ENCODE data around the gene RPL5. TPM values are rescaled to one million over a fixed set of nuclear protein-coding genes. Genes with fewer than 3 reads are reported as not detected.

RPL5 gene
- total and polyA plus RNA-seq, 9 of the 15 experiments (the other 6 are each of a cell fraction or from before 2014, with no cell fraction given) = 1,467 to 4,252 (median 2,454) TPM

DNA sequence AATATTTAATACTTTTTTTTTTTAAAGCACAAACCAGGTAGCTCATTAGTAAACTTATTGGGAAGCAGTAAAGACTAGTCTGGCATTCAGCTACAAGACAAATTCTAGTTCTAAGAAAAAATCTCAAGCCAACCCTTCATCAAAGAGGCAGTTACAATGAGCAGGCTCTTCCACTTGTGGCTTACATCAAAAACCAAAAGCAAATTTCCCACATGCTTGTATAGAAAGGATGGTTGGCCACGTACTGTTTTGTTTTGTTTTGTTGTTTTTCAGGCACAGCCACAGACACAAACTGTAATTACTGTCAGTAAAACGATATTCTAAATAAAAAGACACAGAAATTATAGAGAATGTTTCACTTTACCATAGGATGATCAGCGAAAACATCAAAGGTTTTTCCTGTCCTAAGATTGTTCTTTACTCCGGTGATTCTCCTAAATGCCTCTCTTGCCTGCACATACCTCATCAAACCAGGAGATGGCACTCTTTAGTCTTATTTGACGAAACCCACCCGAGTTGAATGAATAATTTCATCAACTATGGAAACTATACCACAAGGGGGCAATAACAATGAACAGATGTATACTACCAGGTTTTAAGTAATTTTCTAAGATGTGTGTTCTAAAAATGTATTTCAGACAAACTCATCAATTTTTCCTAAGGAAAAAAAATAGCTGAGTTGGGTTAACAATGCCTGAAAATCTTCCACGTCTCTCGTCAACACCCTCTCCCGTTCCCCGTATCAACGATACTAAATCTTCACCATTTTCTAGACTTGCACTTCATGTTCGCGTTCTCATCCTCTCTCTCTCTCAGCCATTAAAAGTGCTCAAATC lies 26.9 kb downstream of the RPL5 start (continued):
- TF ChIP-seq, protein P1, sequence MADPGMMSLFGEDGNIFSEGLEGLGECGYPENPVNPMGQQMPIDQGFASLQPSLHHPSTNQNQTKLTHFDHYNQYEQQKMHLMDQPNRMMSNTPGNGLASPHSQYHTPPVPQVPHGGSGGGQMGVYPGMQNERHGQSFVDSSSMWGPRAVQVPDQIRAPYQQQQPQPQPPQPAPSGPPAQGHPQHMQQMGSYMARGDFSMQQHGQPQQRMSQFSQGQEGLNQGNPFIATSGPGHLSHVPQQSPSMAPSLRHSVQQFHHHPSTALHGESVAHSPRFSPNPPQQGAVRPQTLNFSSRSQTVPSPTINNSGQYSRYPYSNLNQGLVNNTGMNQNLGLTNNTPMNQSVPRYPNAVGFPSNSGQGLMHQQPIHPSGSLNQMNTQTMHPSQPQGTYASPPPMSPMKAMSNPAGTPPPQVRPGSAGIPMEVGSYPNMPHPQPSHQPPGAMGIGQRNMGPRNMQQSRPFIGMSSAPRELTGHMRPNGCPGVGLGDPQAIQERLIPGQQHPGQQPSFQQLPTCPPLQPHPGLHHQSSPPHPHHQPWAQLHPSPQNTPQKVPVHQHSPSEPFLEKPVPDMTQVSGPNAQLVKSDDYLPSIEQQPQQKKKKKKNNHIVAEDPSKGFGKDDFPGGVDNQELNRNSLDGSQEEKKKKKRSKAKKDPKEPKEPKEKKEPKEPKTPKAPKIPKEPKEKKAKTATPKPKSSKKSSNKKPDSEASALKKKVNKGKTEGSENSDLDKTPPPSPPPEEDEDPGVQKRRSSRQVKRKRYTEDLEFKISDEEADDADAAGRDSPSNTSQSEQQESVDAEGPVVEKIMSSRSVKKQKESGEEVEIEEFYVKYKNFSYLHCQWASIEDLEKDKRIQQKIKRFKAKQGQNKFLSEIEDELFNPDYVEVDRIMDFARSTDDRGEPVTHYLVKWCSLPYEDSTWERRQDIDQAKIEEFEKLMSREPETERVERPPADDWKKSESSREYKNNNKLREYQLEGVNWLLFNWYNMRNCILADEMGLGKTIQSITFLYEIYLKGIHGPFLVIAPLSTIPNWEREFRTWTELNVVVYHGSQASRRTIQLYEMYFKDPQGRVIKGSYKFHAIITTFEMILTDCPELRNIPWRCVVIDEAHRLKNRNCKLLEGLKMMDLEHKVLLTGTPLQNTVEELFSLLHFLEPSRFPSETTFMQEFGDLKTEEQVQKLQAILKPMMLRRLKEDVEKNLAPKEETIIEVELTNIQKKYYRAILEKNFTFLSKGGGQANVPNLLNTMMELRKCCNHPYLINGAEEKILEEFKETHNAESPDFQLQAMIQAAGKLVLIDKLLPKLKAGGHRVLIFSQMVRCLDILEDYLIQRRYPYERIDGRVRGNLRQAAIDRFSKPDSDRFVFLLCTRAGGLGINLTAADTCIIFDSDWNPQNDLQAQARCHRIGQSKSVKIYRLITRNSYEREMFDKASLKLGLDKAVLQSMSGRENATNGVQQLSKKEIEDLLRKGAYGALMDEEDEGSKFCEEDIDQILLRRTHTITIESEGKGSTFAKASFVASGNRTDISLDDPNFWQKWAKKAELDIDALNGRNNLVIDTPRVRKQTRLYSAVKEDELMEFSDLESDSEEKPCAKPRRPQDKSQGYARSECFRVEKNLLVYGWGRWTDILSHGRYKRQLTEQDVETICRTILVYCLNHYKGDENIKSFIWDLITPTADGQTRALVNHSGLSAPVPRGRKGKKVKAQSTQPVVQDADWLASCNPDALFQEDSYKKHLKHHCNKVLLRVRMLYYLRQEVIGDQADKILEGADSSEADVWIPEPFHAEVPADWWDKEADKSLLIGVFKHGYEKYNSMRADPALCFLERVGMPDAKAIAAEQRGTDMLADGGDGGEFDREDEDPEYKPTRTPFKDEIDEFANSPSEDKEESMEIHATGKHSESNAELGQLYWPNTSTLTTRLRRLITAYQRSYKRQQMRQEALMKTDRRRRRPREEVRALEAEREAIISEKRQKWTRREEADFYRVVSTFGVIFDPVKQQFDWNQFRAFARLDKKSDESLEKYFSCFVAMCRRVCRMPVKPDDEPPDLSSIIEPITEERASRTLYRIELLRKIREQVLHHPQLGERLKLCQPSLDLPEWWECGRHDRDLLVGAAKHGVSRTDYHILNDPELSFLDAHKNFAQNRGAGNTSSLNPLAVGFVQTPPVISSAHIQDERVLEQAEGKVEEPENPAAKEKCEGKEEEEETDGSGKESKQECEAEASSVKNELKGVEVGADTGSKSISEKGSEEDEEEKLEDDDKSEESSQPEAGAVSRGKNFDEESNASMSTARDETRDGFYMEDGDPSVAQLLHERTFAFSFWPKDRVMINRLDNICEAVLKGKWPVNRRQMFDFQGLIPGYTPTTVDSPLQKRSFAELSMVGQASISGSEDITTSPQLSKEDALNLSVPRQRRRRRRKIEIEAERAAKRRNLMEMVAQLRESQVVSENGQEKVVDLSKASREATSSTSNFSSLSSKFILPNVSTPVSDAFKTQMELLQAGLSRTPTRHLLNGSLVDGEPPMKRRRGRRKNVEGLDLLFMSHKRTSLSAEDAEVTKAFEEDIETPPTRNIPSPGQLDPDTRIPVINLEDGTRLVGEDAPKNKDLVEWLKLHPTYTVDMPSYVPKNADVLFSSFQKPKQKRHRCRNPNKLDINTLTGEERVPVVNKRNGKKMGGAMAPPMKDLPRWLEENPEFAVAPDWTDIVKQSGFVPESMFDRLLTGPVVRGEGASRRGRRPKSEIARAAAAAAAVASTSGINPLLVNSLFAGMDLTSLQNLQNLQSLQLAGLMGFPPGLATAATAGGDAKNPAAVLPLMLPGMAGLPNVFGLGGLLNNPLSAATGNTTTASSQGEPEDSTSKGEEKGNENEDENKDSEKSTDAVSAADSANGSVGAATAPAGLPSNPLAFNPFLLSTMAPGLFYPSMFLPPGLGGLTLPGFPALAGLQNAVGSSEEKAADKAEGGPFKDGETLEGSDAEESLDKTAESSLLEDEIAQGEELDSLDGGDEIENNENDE (IDR thresholded peaks at IDR 0.05; ENCODE audit: low read depth, low read length) = no peak
- TF ChIP-seq SMARCA5 (IDR thresholded peaks at IDR 0.05) (no peak), KLF16 (IDR thresholded peaks at IDR 0.05) (0 out of 2 replicates have a peak, but pooled peaks have one; percentile 33), ZNF217 (CRISPR knock-in tag; IDR thresholded peaks at IDR 0.05) (no peak), GATAD2B (IDR thresholded peaks at IDR 0.05; ENCODE audit: borderline replicate concordance) (peak; percentile 70), CC2D1A (IDR thresholded peaks at IDR 0.05) (peak; percentile 80), ZFP36 (IDR thresholded peaks at IDR 0.05; ENCODE audit: low read depth, low read length, partially characterized antibody) (no peak), RBM22 (IDR thresholded peaks at IDR 0.05; ENCODE audit: low read depth, low read length, poor library complexity, severe bottlenecking) (no peak), MYC (IDR thresholded peaks at IDR 0.05; ENCODE audit: low read depth, low read length) (0 out of 2 replicates have a peak, but pooled peaks have one; percentile 12), MYC (CRISPR knock-in tag; IDR thresholded peaks at IDR 0.05; ENCODE audit: borderline replicate concordance, low read depth) (no peak), CREM (IDR thresholded peaks at IDR 0.05; ENCODE audit: low read depth) (peak; percentile 42), ARID2 (IDR thresholded peaks at IDR 0.05) (peak; percentile 95), HIVEP1 (CRISPR knock-in tag; IDR thresholded peaks at IDR 0.05) (no peak), RAD21 (CRISPR knock-in tag; conservative IDR thresholded peaks at IDR 0.05 in 1 of 2, IDR thresholded peaks at IDR 0.05 in 1 of 2) (peak; percentile 100), ZBED1 (IDR thresholded peaks at IDR 0.05) (no peak)

Measured in K562 (cell line).